GM19397 (cell line): ENCODE data around the gene SEPTIN11.

Experiments used
- ATAC-seq: cut with Tn5 transposase; IDR thresholded peaks from one replicate; pipeline ENCODE4 v1.9.1; 2021; ENCODE audit warnings: mild to moderate bottlenecking, moderate library complexity; ENCODE audit not compliant: unreplicated experiment

SEPTIN11 gene

DNA sequence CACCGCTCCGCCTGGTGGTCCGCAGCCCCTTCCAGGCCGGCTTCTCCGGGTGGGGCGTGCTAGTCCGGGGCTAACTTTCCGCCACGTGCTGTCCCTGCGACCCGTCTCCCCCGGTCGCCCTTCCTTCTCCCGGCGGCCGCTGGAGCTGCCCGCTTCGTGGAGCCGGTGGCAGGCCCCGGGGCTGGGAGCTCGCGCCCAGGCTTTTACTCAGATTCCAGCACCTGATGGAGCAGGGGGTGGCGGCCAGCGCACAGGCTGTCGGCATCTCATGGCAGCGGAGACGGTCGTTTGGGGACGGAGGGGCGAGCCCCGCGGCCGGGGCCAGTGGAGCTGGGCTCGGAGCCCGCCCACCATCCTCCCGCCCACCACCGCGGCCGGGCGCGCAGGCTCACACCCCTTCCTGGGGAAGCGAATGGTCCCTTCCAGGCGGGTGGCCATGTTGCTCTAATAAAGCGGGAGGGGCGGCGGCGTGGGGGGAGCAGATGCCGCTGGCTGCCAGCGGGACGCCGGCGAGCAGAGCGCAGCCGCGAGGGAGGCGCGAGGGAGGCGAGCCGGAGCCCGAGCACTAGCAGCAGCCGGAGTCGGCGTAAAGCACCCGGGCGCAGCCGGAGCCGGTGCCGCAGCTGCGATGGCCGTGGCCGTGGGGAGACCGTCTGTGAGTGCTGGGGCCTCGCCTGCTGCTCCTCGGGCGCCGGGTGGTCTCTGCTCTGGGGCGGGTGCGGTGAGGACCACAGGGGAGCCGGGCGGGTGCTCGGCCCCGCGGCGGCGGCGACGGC lies at the start of gene SEPTIN11:
TSS of gene SEPTIN11 (plus strand) at position 477 of the 776 bp plus-strand sequence. CDS start at position 629, 152 bp downstream.
- peak; percentile 70 for ATAC-seq

- ATAC-seq: no peak
Measured at GRCh38 chr4:76902233-76902890, 47.2 kb upstream of the SEPTIN11 start.

DNA sequence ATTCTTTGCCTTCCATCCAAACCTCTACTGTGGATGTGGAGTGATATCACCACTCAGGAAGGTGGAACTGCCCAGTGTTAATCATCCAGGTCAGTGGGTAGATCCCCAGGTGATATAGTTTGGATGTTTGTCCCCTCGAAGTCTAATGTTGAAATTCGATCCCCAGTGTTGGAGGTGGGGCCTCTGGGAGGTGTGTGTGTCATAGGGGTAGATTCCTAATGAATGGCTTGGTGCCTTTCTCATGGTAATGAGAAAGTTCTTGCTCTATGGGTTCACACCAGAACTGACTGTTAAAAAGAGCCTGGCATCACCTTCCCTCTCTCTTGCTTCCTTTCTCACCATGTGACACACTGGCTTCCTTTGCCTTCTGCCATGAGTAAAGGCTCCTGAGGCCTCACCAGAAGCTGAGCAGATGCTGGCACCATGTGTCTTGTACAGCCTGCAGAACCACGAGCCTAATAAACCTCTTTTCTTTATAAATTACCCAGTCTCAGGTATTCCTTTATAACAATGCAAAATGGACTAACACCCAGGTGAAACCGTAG lies 44.8 kb upstream of the SEPTIN11 start:
- no peak for ATAC-seq

- ATAC-seq: no peak
Measured at GRCh38 chr4:76905521-76905920, 44.0 kb upstream of the SEPTIN11 start.

- ATAC-seq: no peak
Measured at GRCh38 chr4:76909711-76910110, 39.8 kb upstream of the SEPTIN11 start.

DNA sequence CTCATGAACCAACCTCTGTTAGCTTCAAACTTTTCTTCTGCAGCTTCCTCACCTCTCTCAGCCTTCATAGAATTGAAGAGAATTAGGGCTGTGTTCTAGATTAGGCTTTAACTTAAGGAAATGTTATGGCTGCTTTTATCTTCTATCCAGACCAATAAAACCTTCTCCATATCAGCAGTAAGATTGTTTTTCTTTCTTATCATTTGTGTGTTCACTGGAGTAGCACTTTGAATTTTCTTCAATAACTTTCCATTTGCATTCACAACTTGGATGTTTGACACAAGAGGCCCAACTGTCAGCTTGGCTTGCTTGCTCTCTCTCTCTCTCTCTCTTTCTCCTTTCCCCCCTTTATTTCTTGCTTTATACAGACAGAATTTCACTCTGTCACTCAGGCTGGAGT lies 28.8 kb upstream of the SEPTIN11 start:
- ATAC-seq: no peak

DNA sequence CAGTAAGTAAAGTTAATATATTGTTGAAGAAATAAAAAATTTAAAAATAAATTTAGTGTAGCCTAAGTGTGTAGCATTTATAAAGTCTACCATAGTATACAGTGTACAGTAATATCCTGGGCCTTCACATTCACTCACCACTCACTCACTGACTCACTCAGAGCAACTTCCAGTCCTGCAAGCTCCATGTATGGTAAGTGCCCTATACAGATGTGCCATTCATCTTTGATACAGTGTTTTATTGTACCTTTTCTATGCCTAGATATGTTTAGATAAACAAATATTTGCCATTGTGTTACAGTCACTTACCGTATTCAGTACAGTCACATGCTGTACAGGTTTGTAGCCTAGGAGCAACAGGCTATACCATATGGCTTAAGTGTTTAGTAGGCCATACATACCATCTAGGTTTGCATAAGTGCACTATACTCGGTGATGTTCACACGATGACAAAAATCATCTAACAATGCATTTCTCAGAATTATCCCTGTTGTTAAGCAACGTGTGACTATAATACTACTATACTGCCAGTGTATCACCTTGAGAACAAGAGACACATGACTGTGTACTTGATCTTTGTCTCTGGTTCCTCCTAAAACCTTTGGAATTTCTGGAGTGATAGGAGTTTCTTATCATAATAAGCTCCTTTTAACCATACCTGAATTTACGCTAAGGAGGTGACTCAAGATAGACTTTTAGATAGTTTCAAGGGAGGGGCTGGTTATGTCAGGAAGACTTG lies 25.8 kb upstream of the SEPTIN11 start:
- no peak for ATAC-seq

GRCh38 chr4:76926841-76927240 lies 22.7 kb upstream of the SEPTIN11 start:
- ATAC-seq: no peak

DNA sequence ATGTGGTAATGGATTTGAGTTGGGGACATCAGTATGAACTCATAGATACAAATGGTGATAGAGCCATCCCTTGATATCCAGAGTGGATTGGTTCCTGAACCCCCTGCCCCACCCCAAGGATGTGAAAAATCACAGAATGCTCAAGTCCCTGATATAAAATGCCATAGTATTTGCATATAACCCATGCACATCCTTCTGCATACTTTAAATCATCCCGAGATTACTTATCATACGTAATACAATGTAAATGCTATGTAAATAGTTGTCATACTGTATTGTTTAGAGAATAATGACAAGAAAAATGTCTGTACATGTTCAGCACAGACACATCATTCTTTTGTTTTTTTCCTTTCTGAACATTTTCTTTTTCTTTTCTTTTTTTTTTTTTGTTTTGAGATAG lies 18.9 kb upstream of the SEPTIN11 start:
- ATAC-seq: no peak

DNA sequence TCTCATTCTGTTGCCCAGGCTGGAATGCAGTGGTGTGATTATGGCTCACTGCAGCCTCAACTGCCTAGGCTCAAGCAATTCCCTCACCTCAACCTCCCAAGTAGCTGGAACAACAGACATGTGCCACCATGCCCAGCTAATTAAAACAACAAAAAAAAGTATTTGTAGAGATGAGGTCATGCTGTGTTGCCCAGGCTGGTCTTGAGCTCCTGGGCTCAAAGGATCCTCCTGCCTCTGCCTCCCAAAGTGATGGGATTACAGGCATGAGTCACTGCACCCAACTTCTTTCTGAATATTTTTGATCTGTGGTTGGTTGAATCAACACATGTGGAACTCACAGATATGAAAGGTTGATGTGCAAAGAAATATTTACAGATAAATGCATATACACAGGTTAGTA lies 18.5 kb upstream of the SEPTIN11 start:
- ATAC-seq: no peak

DNA sequence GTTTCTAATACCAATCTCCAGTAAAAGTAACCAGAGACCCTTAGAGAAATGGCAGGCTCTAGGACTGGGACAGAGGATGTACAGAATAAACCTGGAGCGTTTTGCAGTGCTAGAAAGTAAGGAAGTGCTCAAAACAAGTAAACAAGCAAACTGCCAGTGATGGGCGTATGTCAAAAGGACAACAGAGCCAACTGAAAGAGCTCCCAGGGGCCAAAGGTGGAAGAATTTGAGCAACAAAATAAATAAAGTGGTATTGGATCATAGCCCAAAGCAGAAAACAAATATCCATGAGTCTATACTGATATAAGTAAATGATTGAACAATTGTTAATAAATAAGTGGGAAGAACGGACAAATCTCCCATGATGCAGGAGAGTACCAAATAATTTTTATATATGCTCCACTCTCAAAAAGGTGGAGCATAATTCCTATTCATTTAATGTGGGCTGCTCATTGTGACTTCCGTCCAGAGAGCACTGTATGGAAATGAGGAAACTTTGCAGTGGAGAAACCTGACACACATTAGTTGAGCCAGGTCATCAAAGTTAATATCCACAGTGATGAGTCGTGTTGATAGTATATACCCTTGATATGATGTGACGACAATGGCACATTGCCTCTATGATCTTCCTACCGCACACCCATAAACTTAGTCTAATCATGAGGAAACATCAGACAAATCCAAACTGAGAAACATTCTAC lies 17.8 kb upstream of the SEPTIN11 start:
- no peak for ATAC-seq

- ATAC-seq: no peak
Measured at GRCh38 chr4:76939184-76939583, 10.4 kb upstream of the SEPTIN11 start.

DNA sequence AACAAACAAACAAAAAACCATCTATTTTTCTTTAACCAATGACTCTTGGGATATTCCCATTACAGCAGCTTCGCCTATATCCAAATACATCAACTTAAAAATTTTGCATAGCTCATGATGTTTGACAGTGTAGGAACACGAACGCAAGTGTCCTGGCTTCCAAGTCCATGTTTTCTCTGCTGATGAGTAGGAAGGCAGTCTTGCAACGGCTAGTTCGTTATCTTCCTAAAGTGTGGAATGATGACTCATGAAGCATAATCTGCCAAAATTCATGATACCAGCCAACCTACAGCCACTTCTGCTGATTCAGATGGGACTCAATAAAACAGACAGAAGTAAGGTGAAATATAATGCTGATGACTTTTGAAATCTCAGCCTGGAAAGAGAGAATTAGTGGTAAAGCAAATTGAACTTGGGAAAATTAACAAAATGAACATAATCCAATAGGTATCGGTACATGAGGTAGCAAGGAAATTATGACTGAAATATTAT lies 6.4 kb upstream of the SEPTIN11 start:
- no peak for ATAC-seq

GRCh38 chr4:76943790-76944189 lies 5.8 kb upstream of the SEPTIN11 start:
- no peak for ATAC-seq

DNA sequence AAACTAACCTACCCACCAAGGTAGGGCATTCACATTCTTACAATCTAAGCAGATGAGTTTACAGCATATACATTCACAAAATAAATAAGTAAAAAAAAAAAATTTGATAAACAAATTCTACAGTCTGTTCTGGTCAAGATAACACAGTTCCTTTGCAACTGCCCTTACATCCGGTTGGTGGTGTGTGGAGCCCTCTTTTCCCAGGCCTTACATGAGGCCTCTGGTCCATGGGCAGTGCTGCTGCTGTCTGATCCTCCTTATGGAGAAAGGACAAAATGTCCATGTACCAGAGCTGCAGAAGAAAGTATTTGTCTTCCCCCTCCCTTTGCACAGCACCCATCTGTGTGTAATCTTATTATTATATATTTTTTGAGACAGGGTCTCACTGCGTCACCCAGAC lies 2.2 kb upstream of the SEPTIN11 start:
- no peak for ATAC-seq

DNA sequence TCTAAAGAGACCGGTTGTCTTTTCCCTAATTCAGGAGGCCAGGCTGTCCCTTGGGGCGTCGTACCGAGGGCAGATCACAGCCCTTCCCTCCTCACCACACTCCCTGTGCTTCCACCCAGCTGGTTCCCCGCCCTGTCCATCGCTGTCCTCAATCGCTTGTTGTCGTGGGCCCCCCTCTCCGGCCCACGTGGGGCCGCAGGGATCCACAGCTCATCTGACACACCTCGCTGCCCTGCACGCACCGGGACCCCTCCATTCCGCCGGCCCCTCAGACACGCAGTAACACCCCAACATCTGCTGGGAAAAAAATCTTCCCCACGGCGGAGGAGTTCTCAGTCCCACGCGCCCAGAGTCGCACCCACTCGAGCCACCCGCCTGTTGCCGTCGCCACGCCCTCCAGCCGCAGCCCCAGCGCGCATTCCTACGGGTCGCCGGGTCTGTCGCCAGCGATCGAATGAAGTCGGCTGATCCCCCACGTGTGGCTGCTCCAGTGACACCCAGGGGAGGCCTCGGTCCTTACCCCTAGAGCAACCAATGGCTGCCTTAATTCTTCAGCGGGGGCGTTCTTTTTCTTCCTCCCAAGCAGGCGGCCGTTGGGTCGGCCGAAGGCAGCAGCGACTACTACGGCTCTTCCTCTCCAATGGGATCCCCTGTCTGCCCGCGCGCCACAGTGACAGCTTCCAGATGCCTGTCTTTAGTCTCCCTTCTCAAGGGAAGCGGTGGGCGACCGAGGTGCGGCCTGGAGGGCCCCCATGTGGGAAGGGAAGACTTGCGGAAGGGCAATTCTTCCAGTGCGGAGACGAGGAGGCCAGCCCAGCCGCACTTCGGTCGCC lies 893 bp upstream of the SEPTIN11 start:
- peak; percentile 42 for ATAC-seq

DNA sequence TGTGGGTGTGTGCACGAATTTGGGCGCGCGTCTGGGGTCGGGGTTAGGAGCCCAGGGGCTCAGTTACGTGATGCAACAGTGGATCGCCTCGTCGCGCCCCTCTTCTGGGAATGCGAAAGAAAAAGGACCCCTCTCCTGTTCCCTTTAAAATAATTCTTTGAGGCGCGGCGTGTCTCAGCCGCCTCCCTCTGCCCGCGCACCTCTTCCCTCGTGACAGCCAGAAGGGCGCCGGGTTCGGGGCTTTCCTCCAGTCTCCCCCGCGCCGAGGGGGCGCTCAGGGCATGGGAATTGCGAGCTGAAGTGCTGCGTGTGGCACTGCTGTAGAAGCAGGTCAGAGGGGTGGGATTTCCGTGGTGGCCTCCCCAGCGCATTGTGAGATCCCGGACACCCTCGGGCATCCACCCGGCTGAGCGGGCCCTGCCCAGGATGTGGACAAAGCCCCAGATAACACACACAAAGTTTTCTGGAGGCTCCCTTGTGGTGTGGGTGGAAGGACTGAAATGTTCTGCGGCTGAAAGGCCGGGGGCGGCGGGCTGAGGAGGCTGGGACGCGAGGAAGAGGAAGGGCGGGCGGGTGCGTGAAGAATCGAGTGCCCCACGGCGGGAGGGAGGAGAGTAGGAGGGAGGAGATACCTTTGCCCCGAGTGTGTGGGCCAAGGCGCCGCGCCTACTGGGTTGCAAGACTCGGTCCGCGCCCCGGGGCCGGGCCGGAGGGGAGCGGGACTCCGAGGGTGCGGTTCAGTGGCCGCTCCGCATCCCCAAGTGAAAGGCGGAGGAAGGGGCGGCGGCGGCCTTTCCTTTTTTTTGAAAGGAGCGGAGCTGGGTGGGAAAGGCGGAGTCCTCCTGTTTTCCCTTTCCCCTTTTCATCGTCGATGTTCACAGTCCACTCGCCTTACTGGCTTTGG lies 752 bp downstream of the SEPTIN11 start:
- peak; percentile 21 for ATAC-seq

DNA sequence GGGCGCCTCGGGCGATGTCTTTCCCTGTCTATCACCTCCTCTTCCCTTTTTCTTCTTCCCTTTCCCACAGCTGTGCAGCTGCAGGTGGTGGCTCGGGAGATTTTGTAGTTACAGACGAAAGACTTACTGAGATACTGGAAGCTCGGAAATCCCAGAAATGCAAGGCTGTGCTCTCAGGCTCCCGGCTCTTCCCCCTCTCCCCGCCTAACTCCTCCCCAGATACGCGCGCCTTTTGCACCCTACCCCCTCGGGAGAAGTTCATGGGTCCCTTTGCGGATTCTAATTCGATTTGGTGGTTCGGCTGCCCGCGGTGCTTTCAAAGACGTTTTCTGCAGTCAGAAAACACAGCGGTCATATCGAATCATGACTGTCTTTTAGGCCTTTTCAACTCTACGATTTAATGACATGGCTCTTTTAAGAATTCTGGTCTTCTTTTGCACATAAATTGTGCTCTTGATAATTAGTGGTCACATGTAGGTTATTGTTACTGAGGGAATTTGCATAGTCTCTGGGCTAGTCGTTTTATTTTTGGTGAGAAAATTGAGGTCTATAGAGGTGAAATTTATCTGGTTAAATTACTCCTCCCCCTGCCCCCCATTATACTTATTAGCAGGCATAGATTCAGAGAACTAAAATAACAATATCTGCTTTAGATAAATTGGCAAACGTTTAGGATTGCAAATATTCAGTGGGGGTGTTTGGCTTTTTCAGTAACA lies 1.6 kb downstream of the SEPTIN11 start:
- ATAC-seq: no peak
